A549 (cell line): Measurements from ENCODE around the gene AIG1.

Experiments
- CHD2 ChIP-seq: fragments of 150-350 bp; IDR thresholded peaks from 2 replicates; pipeline ENCODE4 v1.6.1; 2014; ENCODE audit warnings: low read length; ENCODE audit not compliant: partially characterized antibody
- CTCF ChIP-seq: fragments of >200 bp; sonication (Bioruptor Twin); formaldehyde crosslinking; IDR thresholded peaks from 3 replicates; pipeline ENCODE4 v1.5.1; 2016
- GATA3 ChIP-seq: IDR thresholded peaks from 2 replicates; pipeline ENCODE4 v1.6.1; 2012; ENCODE audit warnings: borderline replicate concordance
- REST ChIP-seq: fragments of 200-600 bp; sonication (generic); IDR thresholded peaks from 2 replicates; pipeline ENCODE4 v1.6.1; 2016; ENCODE audit warnings: antibody characterized with exemption, mild to moderate bottlenecking, moderate library complexity
- USF2 ChIP-seq: fragments of 450-650 bp; IDR thresholded peaks from 2 replicates; pipeline ENCODE4 v1.6.1; 2014; ENCODE audit warnings: antibody characterized with exemption

GRCh38 chr6:143248359-143248758, 187.7 kb downstream of the AIG1 start:
- TF ChIP-seq CHD2 (no peak), GATA3 (no peak), USF2 (no peak), CTCF (no peak), REST (no peak)
